ENCODE measurements around the gene C6orf120. TPM values are rescaled to one million over a fixed set of nuclear protein-coding genes. Genes with fewer than 3 reads are reported as not detected.

C6orf120 gene
- polyA plus RNA-seq, 2 of the 4 experiments (the other 2 are of a cell fraction) = 13.1 to 14.8 TPM

GRCh38 chr6:169701311-169701953, 494 bp upstream of the C6orf120 start (continued):
- TF ChIP-seq FOSL2 (IDR thresholded peaks at IDR 0.05) (no peak), FOSL2 (CRISPR knock-in tag; IDR thresholded peaks at IDR 0.05) (no peak), ZFP36 (IDR thresholded peaks at IDR 0.05; ENCODE audit: borderline replicate concordance, partially characterized antibody) (no peak)

- Histone ChIP-seq H3K4me1 (peaks cover 31% of the 10 kb centered on the region), H3K27ac (peak overlapping the region; percentile 90 to 100), H3K4me3 (peak overlapping the region; percentile 67), H3K9me3 (no peaks in the 10 kb centered on the region), H3K4me2 (peak overlapping the region; percentile 94)
- WGBS (ENCODE audit: missing lambda C conversion rate) = 17% methylated on average over 2 of the region's 22 CpGs
- ChIA-PET POLR2A (interaction anchor here (0.5 to 2.1 kb wide), 7 partner anchors 9 to 746 kb away, joined by 3 to 13 read pairs (median 3); partner anchors contain the start of genes DYNLT2 and ERMARD), CTCF (interaction anchor here (0.8 to 1.4 kb wide), 2 partner anchors 8 to 25 kb away, joined by 3 read pairs; no protein-coding TSS in a partner anchor)
- TF ChIP-seq EHMT2 (IDR thresholded peaks at IDR 0.05; ENCODE audit: low read depth) (no peak), ZSCAN20 (CRISPR knock-in tag; IDR thresholded peaks at IDR 0.05) (no peak), POLR2A (IDR thresholded peaks at IDR 0.05; ENCODE audit: low read length) (no peak), TFCP2L1 (CRISPR knock-in tag; IDR thresholded peaks at IDR 0.05) (no peak), MYC (IDR thresholded peaks at IDR 0.05; ENCODE audit: borderline replicate concordance, low read length) (no peak), MAX (IDR thresholded peaks at IDR 0.05) (no peak), HDAC2 (IDR thresholded peaks at IDR 0.05) (no peak), EHF (CRISPR knock-in tag; IDR thresholded peaks at IDR 0.05) (no peak), ESRRA (IDR thresholded peaks at IDR 0.05; ENCODE audit: borderline replicate concordance, low read length) (no peak), NR3C1 (IDR thresholded peaks at IDR 0.05) (no peak), MAZ (IDR thresholded peaks at IDR 0.05; ENCODE audit: borderline replicate concordance, low read depth, low read length) (no peak), CBX8 (IDR thresholded peaks at IDR 0.05) (no peak), E2F6 (IDR thresholded peaks at IDR 0.05; ENCODE audit: borderline replicate concordance, low read depth) (no peak), HOXA7 (CRISPR knock-in tag; IDR thresholded peaks at IDR 0.05) (no peak), HOXB13 (CRISPR knock-in tag; IDR thresholded peaks at IDR 0.05; ENCODE audit: low read depth) (no peak), ZFP36 (IDR thresholded peaks at IDR 0.05; ENCODE audit: borderline replicate concordance, partially characterized antibody) (no peak), FOSB (CRISPR knock-in tag; IDR thresholded peaks at IDR 0.05) (no peak)
- DNase-seq (ENCODE audit: low read depth in 1 of 2, low spot score in 1 of 2) = no peak
- ATAC-seq = no peak
- FAIRE-seq = no peak
Measured at GRCh38 chr6:169702840-169703246, 917 bp downstream of the C6orf120 start.

GRCh38 chr6:169707772-169708171, 5.8 kb downstream of the C6orf120 start:
- no peak for DNase-seq (ENCODE audit: low read depth in 1 of 2, low spot score in 1 of 2)
- H3K4me2 ChIP-seq = no peak overlapping the region
- H3K4me3 ChIP-seq = no peak overlapping the region
- no peak for ATAC-seq
- WGBS (ENCODE audit: missing lambda C conversion rate) = 90% methylated on average over 2 of the region's 2 CpGs
- no peak for TF ChIP-seq EHMT2 (IDR thresholded peaks at IDR 0.05; ENCODE audit: low read depth)
- TF ChIP-seq HES2 (IDR thresholded peaks at IDR 0.05) = no peak
- TF ChIP-seq ZNF302 (CRISPR knock-in tag; IDR thresholded peaks at IDR 0.05) = no peak
- no peak for TF ChIP-seq HOXB5 (CRISPR knock-in tag; IDR thresholded peaks at IDR 0.05)
- TF ChIP-seq RARB (CRISPR knock-in tag; IDR thresholded peaks at IDR 0.05) = no peak
- no peak for TF ChIP-seq ELK1 (IDR thresholded peaks at IDR 0.05; ENCODE audit: low read depth, low read length)
- no peak for TF ChIP-seq JUN (IDR thresholded peaks at IDR 0.05)
- no peak for TF ChIP-seq POLR2A (IDR thresholded peaks at IDR 0.05; ENCODE audit: low read length)
- no peaks in the 10 kb centered on the region for H3K9me3 ChIP-seq
- no peak overlapping the region for H3K27ac ChIP-seq
- no peak for FAIRE-seq
- ChIA-PET CTCF (interaction anchor here (1.3 kb wide), 1 partner anchor 10 kb away, joined by 3 read pairs; no protein-coding TSS in a partner anchor), POLR2A (no interaction called here)
- peaks cover 24% of the 10 kb centered on the region for H3K4me1 ChIP-seq
